HEK293 (cell line): ENCODE measurements around the gene RAB17.

ENCODE experiments used
- CTCF ChIA-PET: fragments of 350-600 bp; formaldehyde crosslinking; extraction: SDS; loops from one replicate; lab custom pipeline; 2021; ENCODE audit warnings: antibody characterized with exemption; lab: Yijun Ruan, JAX
- POLR2A ChIA-PET: fragments of 300-600 bp; formaldehyde crosslinking; extraction: SDS; loops from one replicate; lab custom pipeline; 2020; ENCODE audit warnings: antibody characterized with exemption, inconsistent platforms; lab: Yijun Ruan, JAX
- H3K27ac ChIP-seq: fragments of 200-500 bp; sonication (Bioruptor generic); 2 replicates; pipeline ENCODE4 v1.5.1; 2014; ENCODE audit warnings: low read depth, low read length, control low read depth, inconsistent platforms; ENCODE audit errors: extremely low read depth
- H3K36me3 ChIP-seq, 2 experiments: fragments of 200-500 bp in 1 of 2; sonication (Bioruptor generic) in 1 of 2; 1 replicate in 1 of 2; 2 replicates in 1 of 2; pipeline ENCODE4 v1.5.1; 2014 to 2017; ENCODE audit warnings: inconsistent platforms in 2 of 2, low read length in 2 of 2; ENCODE audit not compliant: control insufficient read depth in 2 of 2, insufficient read depth in 1 of 2
- H3K4me1 ChIP-seq: fragments of 200-500 bp; sonication (Bioruptor generic); 2 replicates; pipeline ENCODE4 v1.5.1; 2014; ENCODE audit warnings: mild to moderate bottlenecking, low read length, inconsistent platforms; ENCODE audit not compliant: control insufficient read depth, insufficient read depth
- H3K4me3 ChIP-seq: 2 replicates; pipeline ENCODE4 v1.5.1; 2011; ENCODE audit warnings: low read depth, mild to moderate bottlenecking, control low read depth, low read length, moderate library complexity
- H3K9me3 ChIP-seq: fragments of 200-500 bp; sonication (Bioruptor generic); 2 replicates; pipeline ENCODE4 v1.5.1; 2014; ENCODE audit warnings: low read depth, low read length, inconsistent platforms; ENCODE audit not compliant: control insufficient read depth, insufficient read depth
- EGR2 ChIP-seq: fragments of 450-650 bp; formaldehyde crosslinking; IDR thresholded peaks from 2 replicates; pipeline ENCODE4 v1.5.1; 2016; ENCODE audit warnings: low read depth, missing biosample characterization, missing genetic modification characterization
- IKZF3 ChIP-seq: fragments of 450-650 bp; IDR thresholded peaks from 2 replicates; pipeline ENCODE4 v1.5.0; 2018; ENCODE audit warnings: missing biosample characterization, mild to moderate bottlenecking, missing genetic modification characterization, moderate library complexity
- KLF17 ChIP-seq: fragments of 450-650 bp; formaldehyde crosslinking; IDR thresholded peaks from 2 replicates; pipeline ENCODE4 v1.5.1; 2016; ENCODE audit warnings: missing biosample characterization, missing genetic modification characterization
- PATZ1 ChIP-seq: fragments of 450-650 bp; formaldehyde crosslinking; IDR thresholded peaks from 2 replicates; pipeline ENCODE4 v1.5.1; 2016; ENCODE audit warnings: missing biosample characterization, missing genetic modification characterization
- ZFHX2 ChIP-seq: fragments of 450-650 bp; formaldehyde crosslinking; conservative IDR thresholded peaks from 2 replicates; pipeline ENCODE4 v1.5.1; 2016; ENCODE audit warnings: missing biosample characterization, missing genetic modification characterization
- ZIC2 ChIP-seq: fragments of 450-650 bp; formaldehyde crosslinking; IDR thresholded peaks from 2 replicates; pipeline ENCODE4 v1.5.1; 2016; ENCODE audit warnings: missing biosample characterization, missing genetic modification characterization
- ZNF354C ChIP-seq: fragments of 450-650 bp; formaldehyde crosslinking; IDR thresholded peaks from 2 replicates; pipeline ENCODE4 v1.5.1; 2016; ENCODE audit warnings: missing biosample characterization, missing genetic modification characterization, low read depth, borderline replicate concordance
- ZNF416 ChIP-seq: fragments of 450-650 bp; formaldehyde crosslinking; IDR thresholded peaks from 2 replicates; pipeline ENCODE4 v1.5.1; 2016; ENCODE audit warnings: missing biosample characterization, missing genetic modification characterization
- ZNF747 ChIP-seq: fragments of 450-650 bp; formaldehyde crosslinking; IDR thresholded peaks from 2 replicates; pipeline ENCODE4 v1.5.1; 2016; ENCODE audit warnings: missing biosample characterization, missing genetic modification characterization
- TF ChIP-seq, protein P1 (sequence below): fragments of 450-650 bp; formaldehyde crosslinking; IDR thresholded peaks from 2 replicates; pipeline ENCODE4 v1.5.1; 2016; ENCODE audit warnings: missing biosample characterization, missing genetic modification characterization

RAB17 gene

GRCh38 chr2:237547841-237548416, 42.6 kb downstream of the RAB17 start:
- H3K27ac ChIP-seq = no peak overlapping the region
- no peaks in the 10 kb centered on the region for H3K36me3 ChIP-seq
- H3K4me3 ChIP-seq = no peak overlapping the region
- no peaks in the 10 kb centered on the region for H3K9me3 ChIP-seq
- no peaks in the 10 kb centered on the region for H3K4me1 ChIP-seq
- ChIA-PET CTCF (interaction anchor here (1.9 kb wide), 1 partner anchor 9 kb away, joined by 4 read pairs; no protein-coding TSS in a partner anchor), POLR2A (no interaction called here)
- TF ChIP-seq, protein P1, sequence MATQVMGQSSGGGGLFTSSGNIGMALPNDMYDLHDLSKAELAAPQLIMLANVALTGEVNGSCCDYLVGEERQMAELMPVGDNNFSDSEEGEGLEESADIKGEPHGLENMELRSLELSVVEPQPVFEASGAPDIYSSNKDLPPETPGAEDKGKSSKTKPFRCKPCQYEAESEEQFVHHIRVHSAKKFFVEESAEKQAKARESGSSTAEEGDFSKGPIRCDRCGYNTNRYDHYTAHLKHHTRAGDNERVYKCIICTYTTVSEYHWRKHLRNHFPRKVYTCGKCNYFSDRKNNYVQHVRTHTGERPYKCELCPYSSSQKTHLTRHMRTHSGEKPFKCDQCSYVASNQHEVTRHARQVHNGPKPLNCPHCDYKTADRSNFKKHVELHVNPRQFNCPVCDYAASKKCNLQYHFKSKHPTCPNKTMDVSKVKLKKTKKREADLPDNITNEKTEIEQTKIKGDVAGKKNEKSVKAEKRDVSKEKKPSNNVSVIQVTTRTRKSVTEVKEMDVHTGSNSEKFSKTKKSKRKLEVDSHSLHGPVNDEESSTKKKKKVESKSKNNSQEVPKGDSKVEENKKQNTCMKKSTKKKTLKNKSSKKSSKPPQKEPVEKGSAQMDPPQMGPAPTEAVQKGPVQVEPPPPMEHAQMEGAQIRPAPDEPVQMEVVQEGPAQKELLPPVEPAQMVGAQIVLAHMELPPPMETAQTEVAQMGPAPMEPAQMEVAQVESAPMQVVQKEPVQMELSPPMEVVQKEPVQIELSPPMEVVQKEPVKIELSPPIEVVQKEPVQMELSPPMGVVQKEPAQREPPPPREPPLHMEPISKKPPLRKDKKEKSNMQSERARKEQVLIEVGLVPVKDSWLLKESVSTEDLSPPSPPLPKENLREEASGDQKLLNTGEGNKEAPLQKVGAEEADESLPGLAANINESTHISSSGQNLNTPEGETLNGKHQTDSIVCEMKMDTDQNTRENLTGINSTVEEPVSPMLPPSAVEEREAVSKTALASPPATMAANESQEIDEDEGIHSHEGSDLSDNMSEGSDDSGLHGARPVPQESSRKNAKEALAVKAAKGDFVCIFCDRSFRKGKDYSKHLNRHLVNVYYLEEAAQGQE (tag by site-specific recombination) = peak; percentile 85
- TF ChIP-seq ZIC2 (peak; percentile 19; the same call in 1 of the 2 replicates), ZNF747 (tag by site-specific recombination) (no peak), ZFHX2 (tag by site-specific recombination) (peak; percentile 13; the same call in 1 of the 2 replicates)

DNA sequence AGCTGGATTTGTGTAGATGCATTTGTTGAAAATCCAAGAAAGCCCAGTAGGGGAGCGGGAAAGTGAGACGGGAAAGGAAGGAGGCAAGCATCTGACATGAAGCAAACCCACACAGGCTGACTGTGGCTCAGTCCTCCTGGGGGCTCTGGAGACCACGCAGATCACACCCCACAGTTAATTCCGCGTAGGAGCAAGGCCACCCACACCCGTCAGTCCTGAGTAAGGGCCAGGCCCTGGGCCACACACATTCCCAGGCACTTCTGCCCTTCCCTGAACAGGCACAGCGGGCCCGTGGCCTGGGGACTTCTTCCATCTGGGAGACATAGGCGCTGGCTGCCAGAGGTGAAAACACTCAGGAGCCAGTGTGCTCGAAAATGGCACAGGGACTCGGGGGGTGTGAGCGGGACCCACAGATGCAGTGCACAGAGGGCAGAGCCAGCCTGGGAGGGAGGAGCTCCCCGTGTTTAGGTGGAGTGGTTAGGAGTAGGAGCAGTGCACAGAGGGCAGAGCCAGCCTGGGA, 43.6 kb downstream of the RAB17 start:
- TF ChIP-seq ZFHX2 (tag by site-specific recombination) (peak; percentile 28; the same call in 1 of the 2 replicates), ZNF354C (tag by site-specific recombination) (no peak), KLF17 (no peak), PATZ1 (tag by site-specific recombination) (no peak), IKZF3 (tag by site-specific recombination) (no peak), EGR2 (tag by site-specific recombination) (peak; percentile 29; the same call in 1 of the 2 replicates)
- H3K36me3 ChIP-seq = no peaks in the 10 kb centered on the region
- H3K9me3 ChIP-seq = no peaks in the 10 kb centered on the region
- ChIA-PET POLR2A (no interaction called here), CTCF (interaction anchor here (1.8 kb wide), 1 partner anchor 34 kb away, joined by 8 read pairs; no protein-coding TSS in a partner anchor)
- H3K27ac ChIP-seq = no peak overlapping the region
- no peaks in the 10 kb centered on the region for H3K4me1 ChIP-seq
- no peak overlapping the region for H3K4me3 ChIP-seq

DNA sequence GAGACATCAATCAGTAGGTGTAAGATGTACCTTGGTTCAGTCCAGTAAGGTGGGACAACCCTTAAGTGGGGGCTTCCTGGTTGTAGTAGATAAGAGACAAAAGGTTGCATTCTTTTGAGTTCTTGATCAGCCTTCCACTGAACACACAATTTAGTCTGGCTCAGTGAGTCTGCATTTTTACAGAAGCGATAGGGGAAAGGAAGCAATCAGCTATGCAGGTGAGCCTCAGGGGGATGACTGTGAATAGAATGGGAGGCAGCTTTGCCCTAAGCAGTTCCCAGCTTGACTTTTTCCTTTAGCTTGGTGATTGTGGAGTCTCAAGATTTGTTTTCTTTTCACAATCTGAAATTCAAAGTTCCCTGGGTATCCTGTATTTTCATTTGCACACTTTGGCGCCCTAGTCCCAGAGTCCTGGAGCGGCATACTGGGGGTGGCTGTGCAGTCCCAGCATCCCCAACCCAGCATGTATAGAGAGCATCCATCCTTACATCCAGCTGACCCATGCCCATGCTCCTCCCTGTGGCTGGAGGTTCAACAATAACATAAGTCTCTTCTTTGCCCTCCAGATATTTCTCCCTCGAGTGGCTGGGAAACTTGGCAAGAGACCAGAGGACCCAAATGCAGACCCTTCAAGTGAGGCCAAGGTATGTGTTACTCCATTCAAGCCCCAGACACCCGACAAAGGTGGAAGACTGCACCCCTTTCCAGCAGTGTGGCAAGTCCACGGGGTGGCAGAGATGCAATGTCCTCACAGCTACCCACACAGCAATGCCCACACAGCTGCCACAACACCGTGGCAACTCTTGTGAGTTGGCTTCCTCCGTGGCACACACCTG, 44.3 kb downstream of the RAB17 start:
- no peak overlapping the region for H3K4me3 ChIP-seq
- H3K9me3 ChIP-seq = no peaks in the 10 kb centered on the region
- H3K4me1 ChIP-seq = no peaks in the 10 kb centered on the region
- no peak overlapping the region for H3K27ac ChIP-seq
- CTCF ChIA-PET = interaction anchor here (1.5 to 1.8 kb wide), 2 partner anchors 26 to 33 kb away, joined by 8 to 9 read pairs; no protein-coding TSS in a partner anchor
- no peak for TF ChIP-seq ZNF416 (tag by site-specific recombination)
- TF ChIP-seq, all 188 proteins: peak for 0
- no peaks in the 10 kb centered on the region for H3K36me3 ChIP-seq
- POLR2A ChIA-PET = no interaction called here
